NCI-H2227 treated with DMSO at 0.1 percent for 48 hours (cell line): ENCODE measurements around the gene NFATC4.
"Not testable (repeated sequence)": the region's sequence is repeated elsewhere in the genome, so short reads cannot be mapped to it uniquely, and the experiment has no call there.

Experiments
- DNase-seq: peaks from one replicate; lab custom pipeline; 2025; lab: John Stamatoyannopoulos, UW

The NFATC4 gene

GRCh38 chr14:24368212-24368561, 203 bp downstream of the NFATC4 start:
- no peak for DNase-seq

DNA sequence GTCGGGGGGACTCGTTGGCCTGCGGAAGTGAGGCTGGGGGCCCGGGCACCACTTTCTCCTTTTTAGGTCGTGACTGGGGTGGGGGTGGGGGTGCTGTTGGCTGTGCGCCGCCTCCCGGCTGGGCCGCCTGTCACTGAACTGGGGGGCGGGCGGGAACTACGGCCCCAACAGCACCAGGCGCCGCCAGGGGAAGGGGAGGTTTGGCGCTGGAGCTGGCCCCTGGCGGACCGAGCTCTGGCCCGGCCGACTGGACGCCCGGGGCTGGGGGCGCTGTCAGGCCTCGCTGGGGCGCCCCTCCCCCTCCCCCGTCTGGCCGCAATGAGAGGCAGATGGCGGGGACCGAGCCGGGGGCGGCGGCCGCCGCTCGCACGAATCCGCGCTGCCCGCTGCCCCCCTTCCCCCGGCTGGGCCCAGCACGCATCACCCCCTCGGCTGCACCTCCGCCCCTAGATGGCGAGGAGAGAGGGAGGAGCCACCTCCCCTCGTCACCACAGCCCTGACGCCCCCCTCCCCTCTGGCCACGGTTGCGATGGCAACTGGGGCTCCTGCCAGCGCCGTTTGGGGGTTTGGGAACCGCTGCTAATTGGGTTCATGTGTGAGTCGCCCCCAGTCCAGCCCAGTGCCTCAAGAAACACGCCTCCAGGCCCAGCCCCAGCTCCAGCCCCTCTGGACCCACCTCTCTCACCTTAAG, 723 bp downstream of the NFATC4 start:
- DNase-seq, result peak; percentile 37

- no peak for DNase-seq
Observed at GRCh38 chr14:24369463-24369862, 1.5 kb downstream of the NFATC4 start.

- DNase-seq, result no peak
Observed at GRCh38 chr14:24369907-24370687, 2.1 kb downstream of the NFATC4 start.

DNA sequence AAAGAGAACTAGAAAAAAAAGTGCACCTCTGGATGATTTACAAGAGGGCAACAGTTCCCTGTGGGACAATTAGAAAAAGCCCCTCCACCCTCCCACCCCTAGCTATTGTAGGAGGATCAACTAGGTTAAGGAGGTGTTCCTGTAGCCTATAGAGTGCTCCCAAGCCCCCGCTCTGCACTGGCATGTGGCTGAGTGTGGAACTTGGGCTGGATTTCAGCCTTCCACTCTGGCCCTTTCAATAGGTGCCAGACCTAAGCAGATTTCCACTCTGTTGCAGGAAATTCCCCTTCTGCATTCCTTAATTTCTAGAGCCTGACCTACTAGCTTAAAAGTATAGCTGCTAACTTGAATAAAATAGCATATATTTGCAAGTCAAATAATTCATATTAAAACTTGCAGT, 2.8 kb downstream of the NFATC4 start:
- DNase-seq, result no peak

- not testable (repeated sequence) for DNase-seq
Observed at GRCh38 chr14:24371605-24372004, 3.6 kb downstream of the NFATC4 start.

DNA sequence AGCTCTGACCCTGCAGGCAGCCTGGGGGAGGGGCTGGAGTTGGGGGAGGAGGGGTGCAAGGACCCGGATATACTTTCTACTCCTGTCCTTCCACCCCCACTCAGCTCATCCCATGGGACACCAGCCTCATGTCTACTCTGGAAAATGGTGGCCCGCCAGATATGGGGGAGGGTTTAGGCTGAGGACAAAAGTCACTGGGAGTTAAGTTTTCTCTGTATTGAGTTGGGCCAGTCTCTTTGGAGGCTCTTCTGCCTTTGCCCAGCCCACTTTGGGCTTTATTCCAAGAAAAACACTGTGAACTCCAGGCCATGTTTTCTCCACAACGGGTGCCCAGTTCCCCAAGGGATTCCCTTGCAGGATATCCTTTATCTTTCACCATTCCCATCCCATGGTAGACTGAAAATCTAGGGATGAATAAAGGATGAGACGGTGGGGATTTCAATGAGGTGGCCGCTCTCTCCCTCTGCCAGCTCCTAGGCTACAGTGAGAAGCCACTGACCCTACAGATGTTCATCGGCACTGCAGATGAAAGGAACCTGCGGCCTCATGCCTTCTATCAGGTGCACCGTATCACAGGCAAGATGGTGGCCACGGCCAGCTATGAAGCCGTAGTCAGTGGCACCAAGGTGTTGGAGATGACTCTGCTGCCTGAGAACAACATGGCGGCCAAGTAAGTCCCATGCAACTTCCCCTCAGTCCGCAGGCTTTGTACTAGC, 4.9 kb downstream of the NFATC4 start:
- no peak for DNase-seq

DNA sequence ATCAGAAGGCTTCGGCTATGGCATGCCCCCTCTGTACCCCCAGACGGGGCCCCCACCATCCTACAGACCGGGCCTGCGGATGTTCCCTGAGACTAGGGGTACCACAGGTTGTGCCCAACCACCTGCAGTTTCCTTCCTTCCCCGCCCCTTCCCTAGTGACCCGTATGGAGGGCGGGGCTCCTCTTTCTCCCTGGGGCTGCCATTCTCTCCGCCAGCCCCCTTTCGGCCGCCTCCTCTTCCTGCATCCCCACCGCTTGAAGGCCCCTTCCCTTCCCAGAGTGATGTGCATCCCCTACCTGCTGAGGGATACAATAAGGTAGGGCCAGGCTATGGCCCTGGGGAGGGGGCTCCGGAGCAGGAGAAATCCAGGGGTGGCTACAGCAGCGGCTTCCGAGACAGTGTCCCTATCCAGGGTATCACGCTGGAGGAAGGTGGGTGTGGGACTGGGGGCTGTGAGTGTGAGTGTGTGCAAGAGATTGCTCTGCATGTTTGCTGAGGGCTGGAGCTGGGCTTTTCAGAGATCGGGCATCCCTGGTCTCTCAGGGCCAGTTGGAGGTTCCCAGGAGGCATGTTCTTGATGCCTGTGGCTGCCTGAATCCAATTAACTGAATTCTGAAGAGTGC, 8.6 kb downstream of the NFATC4 start:
- DNase-seq, result no peak

DNA sequence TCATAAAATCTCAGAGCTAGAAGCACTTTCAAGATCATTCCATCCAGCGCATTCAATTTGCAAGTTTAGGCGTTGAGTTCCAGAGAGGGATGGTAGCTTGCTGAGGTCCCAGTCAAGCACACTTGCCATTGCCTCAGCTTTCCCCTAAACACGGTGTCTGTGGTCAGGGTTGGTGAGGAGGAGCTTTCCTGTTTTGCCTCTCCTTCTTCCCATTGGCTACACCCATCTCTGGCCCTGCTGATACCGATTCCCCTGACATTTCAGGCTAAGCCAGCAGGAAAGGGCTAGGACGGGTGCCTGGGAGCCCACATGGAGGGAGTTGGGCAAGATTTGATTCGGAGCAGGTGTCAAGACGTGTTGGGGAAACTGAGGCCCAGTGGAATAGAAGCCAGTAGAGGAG, 9.1 kb downstream of the NFATC4 start:
- DNase-seq, result no peak

DNA sequence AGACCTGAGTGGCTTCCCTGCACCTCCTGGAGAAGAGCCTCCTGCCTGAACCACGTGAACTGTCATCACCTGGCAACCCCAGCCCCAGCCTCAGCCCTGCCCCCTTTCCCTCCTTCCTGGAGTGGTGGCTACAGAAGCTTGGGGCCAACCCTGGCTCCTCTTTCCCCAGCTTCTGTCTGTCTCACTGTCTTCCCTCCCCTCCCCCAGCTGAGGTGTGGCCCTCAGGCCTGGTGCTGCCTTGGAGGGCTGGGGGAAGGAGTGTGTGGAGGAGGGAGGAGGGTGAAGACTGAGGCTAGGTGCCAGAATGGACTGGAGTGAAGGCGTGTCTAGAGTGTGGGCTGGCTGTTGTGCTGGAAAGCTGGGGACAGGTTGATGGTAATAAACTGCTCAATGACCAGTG, 9.7 kb downstream of the NFATC4 start:
- no peak for DNase-seq

- no peak for DNase-seq
Observed at GRCh38 chr14:24378327-24378726, 10.3 kb downstream of the NFATC4 start.

DNA sequence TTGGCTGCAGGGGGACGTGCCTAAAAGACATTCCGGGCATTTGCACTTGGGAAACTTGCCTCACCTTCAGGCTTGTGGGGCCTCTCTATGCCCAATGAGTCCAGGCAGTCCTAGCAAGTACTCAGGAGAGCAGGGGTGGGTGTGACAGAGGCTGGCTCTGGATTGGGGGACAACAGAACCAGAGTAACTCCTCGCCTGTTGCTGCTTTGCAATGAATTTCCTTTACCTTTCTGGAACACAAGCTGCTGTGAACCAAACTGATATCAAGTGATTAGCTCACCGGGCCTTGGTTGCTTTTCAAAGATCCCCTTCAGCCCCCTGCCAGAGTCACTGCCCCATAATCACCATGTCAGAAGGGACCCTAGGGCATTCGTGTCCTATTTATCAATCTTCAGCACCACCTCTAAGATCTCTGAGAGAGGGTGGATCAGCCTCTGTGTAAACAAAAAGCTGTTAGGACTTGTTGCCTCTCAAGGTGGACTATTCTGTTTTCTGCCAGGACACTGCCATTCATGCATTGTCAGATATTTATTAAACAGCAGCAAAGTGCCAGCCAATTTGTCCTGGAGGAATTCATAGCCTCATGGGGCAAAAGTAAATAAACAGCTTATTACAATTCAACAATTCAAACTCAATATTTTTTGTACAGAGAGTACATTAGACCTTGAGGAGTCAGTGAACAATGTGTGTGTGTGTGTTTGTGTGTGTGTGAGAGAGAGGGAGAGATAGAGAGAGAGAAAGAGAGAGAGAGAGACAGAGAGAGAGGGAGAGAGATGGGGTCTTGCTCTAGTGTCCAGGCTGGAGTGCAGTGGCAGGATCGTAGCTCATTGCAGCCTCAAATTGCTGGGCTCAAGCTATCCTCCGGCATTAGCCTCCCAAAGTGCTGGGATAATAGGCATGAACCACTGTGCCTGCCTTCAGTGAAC, 11.3 kb downstream of the NFATC4 start:
- no peak for DNase-seq

DNA sequence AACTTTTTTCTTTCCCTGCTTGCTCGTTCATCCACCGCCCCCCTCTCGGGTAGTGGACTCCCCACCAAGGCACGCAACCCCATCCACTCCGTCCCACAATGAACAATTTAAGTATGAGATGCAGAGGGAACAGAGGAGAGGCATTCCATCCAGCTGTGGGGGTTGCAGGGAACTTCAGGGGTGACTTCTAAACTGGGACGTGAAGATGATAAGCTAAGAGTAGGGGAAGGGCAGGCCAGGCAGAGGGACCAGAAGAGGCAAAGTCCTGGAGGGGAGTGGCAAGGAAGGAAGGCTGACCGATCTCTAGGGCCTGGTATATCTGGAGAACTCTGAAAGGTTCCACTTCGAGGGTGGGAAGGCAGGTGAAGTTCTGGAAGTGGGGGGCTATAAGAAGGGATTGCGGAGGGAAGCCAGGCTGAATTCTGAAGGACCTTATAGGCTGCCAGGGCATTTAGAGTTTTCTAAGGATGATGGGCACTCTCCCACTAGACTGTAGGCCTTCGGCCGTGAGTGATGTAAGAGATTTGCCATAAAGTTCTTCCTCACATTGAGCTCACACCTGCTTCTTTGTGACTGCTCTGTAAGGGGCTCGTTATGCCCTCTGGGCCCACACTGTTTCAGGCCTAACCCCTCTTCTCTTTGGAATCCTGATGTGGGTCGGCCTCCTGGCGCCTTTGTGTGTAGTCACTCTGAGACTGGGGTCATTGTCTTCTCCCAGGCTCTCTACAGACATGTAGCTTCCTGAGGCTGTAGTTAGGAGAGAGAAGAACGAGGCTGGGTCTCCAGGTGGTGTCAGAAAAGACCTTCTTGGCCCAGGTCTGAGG, 12.1 kb downstream of the NFATC4 start:
- DNase-seq, result no peak

DNA sequence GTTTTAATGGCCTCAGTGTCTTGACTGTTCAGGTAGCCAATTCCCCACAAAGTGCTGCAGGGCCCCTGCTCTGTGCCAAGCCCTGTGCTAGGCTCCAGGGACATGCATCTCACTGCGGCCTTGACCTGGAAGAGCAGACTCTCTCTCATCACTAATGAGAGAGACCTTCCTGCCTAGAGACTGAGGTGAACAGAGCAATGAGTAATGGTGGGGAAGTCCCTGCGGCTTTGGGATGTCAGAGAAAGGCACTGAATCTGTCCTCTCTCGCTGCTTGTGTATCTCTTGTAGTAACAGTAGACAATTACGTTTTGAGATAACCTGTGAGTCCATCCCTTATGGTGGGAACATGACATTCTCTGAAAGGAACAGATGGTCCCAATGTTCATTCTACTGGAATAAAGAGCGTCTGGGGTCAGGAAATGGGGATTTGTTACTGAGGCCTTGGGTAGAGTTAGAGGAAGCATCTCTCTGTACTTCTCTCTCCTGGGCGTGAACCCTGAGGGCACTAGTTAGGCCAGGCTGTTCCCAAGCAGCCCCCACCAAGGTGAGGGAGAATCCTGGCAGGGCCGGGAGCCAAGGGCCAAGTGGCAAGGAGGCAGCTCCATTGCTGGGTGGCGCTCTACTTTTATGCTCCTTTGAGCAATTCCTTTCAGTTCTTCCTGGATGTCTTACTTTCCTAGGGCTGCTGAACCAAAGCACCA, 13.5 kb downstream of the NFATC4 start:
- no peak for DNase-seq

GRCh38 chr14:24382064-24382371, 14.0 kb downstream of the NFATC4 start:
- DNase-seq, result no peak

- DNase-seq, result no peak
Observed at GRCh38 chr14:24384169-24384568, 16.2 kb downstream of the NFATC4 start.

DNA sequence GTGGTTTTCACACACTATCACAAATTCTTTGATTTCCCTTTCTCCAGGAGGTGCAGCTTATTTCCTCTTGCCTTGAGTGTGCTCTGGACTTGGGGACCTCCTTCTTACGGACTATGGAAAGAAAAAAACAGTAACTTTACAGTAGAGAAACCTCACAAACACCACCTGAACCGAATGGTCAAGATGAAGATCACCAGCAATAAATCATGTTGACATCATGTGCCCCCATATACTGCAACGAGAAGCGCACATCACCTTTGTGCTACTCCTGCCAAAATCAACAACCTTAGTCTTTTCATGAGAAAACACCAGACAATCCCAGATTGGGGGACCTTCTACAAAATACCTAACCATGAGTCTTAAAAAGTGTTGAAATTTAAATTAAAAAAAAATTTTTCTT, 17.5 kb downstream of the NFATC4 start:
- DNase-seq, result no peak

DNA sequence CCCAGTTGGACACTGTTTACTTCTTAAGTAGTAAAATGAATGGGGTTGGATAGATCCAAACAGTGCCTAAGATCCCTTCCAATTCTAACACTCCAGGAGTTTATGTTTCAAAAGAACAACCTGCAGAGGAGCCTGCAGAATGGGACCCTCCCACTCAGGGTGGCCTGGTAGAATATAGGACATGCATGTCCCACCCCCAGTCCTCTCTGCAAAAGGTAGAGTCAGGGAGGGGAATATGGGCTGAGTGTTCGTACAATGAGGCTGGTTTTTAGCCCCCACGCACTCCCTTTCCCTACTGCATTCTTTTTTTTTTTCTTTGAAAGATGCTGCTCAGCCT, 19.0 kb downstream of the NFATC4 start:
- DNase-seq, result no peak

GRCh38 chr14:24387579-24387978, 19.6 kb downstream of the NFATC4 start:
- DNase-seq, result not testable (repeated sequence)

DNA sequence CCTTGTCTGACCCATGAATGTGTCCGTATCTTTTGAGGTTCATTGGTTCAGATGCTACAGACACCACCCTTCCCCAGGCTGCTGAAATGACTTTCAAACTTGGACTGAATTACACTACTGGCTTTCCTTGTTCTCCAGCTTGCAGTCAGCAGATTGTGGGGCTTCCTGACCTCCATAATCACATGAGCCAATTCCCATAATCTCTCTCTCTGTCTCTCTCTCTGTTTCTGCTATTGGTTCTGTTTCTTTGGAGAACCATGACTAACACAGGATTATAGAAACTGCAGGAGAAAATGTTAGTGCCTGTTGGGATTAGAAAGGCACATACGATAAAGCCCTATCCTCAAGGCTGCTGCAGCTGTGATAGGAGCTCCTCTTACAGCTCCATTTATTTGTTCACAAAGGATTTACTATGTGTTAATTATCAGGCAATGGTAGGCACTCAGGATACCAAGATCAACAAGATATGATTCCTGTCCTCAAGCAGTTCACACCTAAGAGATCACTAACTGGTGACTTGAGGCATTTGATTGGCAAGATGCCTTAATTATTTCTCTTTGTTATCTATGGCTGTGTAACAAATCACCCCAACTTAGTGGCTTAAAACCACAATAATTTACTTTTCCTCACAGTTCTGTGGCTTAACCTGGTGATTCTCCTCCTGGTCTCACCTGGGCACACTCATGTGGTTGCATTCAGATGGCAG, 20.6 kb downstream of the NFATC4 start:
- DNase-seq, result no peak
